Duodenal mucosa (tissue), 2 donors: ENCODE results near the gene ZDHHC24.
"Not testable (repeated sequence)": the region's sequence is repeated elsewhere in the genome, so short reads cannot be mapped to it uniquely, and the experiment has no call there.

Experiments used
- H3K27ac ChIP-seq: one replicate; pipeline ENCODE4 v1.7.0; 2013; ENCODE audit warnings: low read depth, low read length
- H3K27me3 ChIP-seq, 2 donors: one replicate each; pipeline ENCODE4 v1.7.0; 2013; ENCODE audit warnings: low read length in 2 of 2, control low read depth in 1 of 2; ENCODE audit not compliant: insufficient read depth in 2 of 2, control insufficient read depth in 1 of 2
- H3K36me3 ChIP-seq, 2 donors: one replicate each; pipeline ENCODE4 v1.7.0; 2013; ENCODE audit warnings: low read length in 2 of 2, control low read depth in 1 of 2; ENCODE audit not compliant: insufficient read depth in 2 of 2, control insufficient read depth in 1 of 2
- H3K4me1 ChIP-seq, 2 donors: one replicate each; pipeline ENCODE4 v1.7.0; 2013; ENCODE audit warnings: low read length in 2 of 2, control low read depth in 1 of 2; ENCODE audit not compliant: insufficient read depth in 2 of 2, control insufficient read depth in 1 of 2
- H3K4me3 ChIP-seq, 2 donors: one replicate each; pipeline ENCODE4 v1.7.0; 2013; ENCODE audit warnings: low read length in 2 of 2, low read depth in 1 of 2
- H3K9ac ChIP-seq, 2 donors: one replicate each; pipeline ENCODE4 v1.7.0; 2013; ENCODE audit warnings: low read length in 2 of 2, low read depth in 1 of 2
- H3K9me3 ChIP-seq, 2 donors: one replicate each; pipeline ENCODE4 v1.7.0; 2013; ENCODE audit warnings: low read length in 2 of 2, control low read depth in 1 of 2; ENCODE audit not compliant: control insufficient read depth in 1 of 2

Gene ZDHHC24

GRCh38 chr11:66585447-66585846 lies 39.6 kb upstream of the ZDHHC24 start:
- H3K27me3 ChIP-seq, H3K9ac ChIP-seq: not testable (repeated sequence)

GRCh38 chr11:66582565-66583147 lies 36.8 kb upstream of the ZDHHC24 start:
- H3K4me1 ChIP-seq, H3K9ac ChIP-seq, H3K27ac ChIP-seq: not testable (repeated sequence)

More at GRCh38 chr11:66585447-66585846, 39.6 kb upstream of the ZDHHC24 start:
- not testable (repeated sequence) for H3K4me1 ChIP-seq, H3K9me3 ChIP-seq, H3K27ac ChIP-seq, H3K36me3 ChIP-seq, H3K4me3 ChIP-seq

DNA sequence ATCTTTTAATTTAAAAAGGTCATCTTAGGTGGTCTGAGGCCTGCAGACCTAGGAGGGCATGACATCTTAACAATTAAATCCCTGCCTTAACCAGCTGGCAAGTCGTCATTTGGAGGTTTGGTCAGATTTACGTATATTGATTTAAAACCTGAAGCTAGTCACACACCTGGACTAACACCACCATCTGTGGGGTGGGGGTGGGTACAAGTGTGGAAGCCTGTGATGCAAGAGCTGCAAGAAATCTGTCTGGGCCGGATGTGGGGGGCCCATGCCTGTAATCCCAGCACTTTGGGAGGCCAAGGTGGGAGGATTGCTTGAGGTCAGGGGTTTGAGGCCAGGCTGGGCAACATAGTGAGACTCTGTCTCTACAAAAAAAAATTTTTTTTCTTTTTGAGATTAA lies 35.4 kb upstream of the ZDHHC24 start:
- Histone ChIP-seq H3K4me1 (peaks cover 0 to 5% of the 10 kb centered on the region in 2 donors), H3K27me3 (no peaks in the 10 kb centered on the region), H3K9me3 (peaks cover 0 to 8% of the 10 kb centered on the region in 2 donors), H3K27ac (no peak overlapping the region), H3K9ac (no peak overlapping the region), H3K36me3 (no peaks in the 10 kb centered on the region), H3K4me3 (no peak overlapping the region)

More at GRCh38 chr11:66582565-66583147, 36.8 kb upstream of the ZDHHC24 start:
- not testable (repeated sequence) for H3K27me3 ChIP-seq, H3K4me3 ChIP-seq, H3K9me3 ChIP-seq, H3K36me3 ChIP-seq

GRCh38 chr11:66580803-66581202 lies 35.0 kb upstream of the ZDHHC24 start:
- Histone ChIP-seq H3K27me3 (no peaks in the 10 kb centered on the region), H3K36me3 (no peaks in the 10 kb centered on the region), H3K4me1 (peaks cover 0 to 5% of the 10 kb centered on the region in 2 donors)

DNA sequence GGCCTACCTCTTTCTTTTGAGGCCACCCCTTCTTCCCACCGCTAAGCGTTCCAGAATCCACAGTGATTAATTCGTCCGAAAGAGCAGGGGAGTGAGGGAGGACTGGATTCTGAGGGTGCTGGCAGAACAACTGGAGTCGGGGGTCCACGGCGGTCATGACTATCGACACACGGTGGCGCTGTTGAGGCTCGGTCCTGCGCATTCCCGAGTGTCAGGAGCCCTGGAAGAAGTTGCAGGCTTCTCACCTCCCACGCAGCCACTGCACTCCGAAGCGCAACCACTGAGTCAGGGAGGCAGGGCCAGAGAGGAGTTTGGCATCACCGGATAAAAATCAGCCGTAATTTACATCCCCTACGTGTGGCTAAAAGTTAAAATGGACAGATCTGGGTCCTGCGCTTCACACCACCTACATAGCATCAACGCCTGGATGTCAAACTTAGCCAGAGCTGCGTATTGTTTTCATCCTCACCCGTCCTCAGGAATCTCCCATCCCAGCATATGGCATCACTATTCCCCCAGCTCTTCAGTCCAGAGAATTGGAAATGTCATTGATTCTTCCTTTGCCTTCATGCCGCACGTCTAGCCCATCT lies 33.3 kb upstream of the ZDHHC24 start:
- Histone ChIP-seq H3K9ac (no peak overlapping the region), H3K4me1 (peaks cover 0 to 5% of the 10 kb centered on the region in 2 donors), H3K36me3 (no peaks in the 10 kb centered on the region), H3K27me3 (no peaks in the 10 kb centered on the region), H3K9me3 (peaks cover 0 to 8% of the 10 kb centered on the region in 2 donors), H3K27ac (no peak overlapping the region), H3K4me3 (peak overlapping the region in 1 of 2 donors; percentile 22)

More at GRCh38 chr11:66580803-66581202, 35.0 kb upstream of the ZDHHC24 start:
- Histone ChIP-seq H3K4me3 (no peak overlapping the region), H3K27ac (no peak overlapping the region), H3K9ac (no peak overlapping the region), H3K9me3 (peaks cover 0 to 8% of the 10 kb centered on the region in 2 donors)

DNA sequence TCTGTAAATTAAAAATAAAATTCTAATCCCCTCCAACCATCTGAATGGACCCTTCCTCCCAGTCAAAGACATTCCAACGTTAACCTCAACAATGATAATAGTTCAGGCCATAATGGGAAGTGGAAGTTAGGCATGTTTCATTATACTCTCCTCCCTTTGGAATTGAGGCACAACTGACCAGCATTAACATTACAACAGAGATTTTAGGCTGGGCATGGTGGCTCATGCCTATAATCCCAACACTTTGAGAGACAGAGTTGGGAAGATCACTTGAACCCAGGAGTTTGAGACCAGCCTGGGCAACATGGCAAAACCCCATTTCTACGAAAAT lies 25.0 kb upstream of the ZDHHC24 start:
- Histone ChIP-seq H3K36me3 (no peaks in the 10 kb centered on the region), H3K27me3 (peaks cover 7 to 11% of the 10 kb centered on the region in 2 donors), H3K4me3 (no peak overlapping the region), H3K9me3 (no peaks in the 10 kb centered on the region), H3K4me1 (peaks cover 3 to 4% of the 10 kb centered on the region in 2 donors), H3K27ac (no peak overlapping the region), H3K9ac (no peak overlapping the region)

GRCh38 chr11:66570079-66570849 lies 24.4 kb upstream of the ZDHHC24 start:
- Histone ChIP-seq H3K36me3 (no peaks in the 10 kb centered on the region), H3K9ac (no peak overlapping the region), H3K9me3 (no peaks in the 10 kb centered on the region), H3K4me1 (peaks cover 3 to 4% of the 10 kb centered on the region in 2 donors), H3K27me3 (peaks cover 7 to 11% of the 10 kb centered on the region in 2 donors), H3K4me3 (no peak overlapping the region), H3K27ac (no peak overlapping the region)

DNA sequence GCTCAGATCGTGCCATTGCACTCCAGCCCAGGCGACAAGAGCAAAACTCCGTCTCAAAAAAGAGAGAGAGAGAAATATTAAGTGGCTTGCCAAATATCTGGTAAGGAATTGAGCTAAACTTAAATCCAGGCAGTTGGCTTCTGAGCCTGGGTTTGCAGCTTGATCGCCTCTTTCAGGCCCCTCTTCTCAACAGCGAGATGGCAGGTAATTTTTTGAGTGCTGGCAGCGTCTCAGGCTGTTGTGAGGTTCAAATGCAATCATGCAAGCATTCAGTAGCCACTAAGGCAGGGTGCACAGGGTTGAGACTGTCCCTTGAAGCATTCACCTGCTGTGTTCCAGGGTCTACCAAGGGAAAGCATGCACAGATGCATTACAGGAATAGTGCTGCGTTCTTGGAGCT lies 23.2 kb upstream of the ZDHHC24 start:
- H3K36me3 ChIP-seq = no peaks in the 10 kb centered on the region
- no peaks in the 10 kb centered on the region for H3K9me3 ChIP-seq
- peaks cover 7 to 11% of the 10 kb centered on the region in 2 donors for H3K27me3 ChIP-seq
- H3K27ac ChIP-seq = no peak overlapping the region
- no peak overlapping the region for H3K4me3 ChIP-seq
- H3K4me1 ChIP-seq = peaks cover 3 to 4% of the 10 kb centered on the region in 2 donors
- no peak overlapping the region for H3K9ac ChIP-seq

DNA sequence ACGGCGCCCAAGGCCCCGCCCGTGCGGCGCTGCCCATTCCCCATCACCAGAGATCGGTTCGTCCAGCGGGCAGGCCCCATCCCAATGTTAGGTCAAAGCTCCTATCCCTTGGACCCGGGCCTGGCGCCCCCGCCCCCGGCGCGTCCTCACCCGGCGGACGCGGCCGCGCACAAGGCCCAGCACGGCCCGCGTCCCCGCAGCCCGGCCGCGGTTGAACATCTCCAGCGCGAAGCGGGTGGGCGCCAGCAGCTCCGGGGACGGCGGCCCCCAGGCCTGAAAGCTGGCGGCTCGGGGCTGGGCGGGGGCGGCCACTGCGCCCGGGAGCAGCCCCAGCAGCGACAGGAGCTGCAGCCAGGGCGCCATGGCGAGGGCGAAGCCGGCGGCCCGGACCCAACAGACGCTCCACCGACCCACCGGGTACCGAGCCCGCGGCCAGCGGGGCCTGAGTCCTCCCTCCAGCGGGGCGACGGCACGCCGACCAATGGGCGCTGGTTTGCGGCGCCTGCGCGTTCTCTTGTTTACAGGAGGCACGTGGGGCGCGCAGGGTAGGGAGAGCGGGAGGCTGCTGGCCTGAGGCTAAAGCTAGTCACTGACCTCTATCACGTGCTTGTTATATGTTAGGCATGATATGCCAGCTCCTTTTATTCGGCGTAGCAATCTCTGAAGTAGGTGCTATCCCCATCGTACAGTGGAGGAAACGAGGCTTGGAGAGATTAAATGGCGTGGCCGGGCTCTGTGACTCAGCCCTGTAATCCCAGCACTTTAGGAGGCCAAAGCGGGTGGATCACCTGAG lies 22.5 kb upstream of the ZDHHC24 start, which contains the start of gene CTSF:
CTSF (minus strand) TSS at position 483 of the 793 bp plus-strand sequence; CDS start at position 363, 120 bp downstream.
- Histone ChIP-seq H3K4me1 (peaks cover 3 to 4% of the 10 kb centered on the region in 2 donors), H3K9ac (no peak within 1 kb of the TSS), H3K9me3 (no peaks in the 10 kb centered on the region), H3K4me3 (peak within 1 kb of the TSS; percentile 56 to 66), H3K27me3 (peaks cover 7 to 11% of the 10 kb centered on the region in 2 donors), H3K36me3 (no peaks in the 10 kb centered on the region), H3K27ac (no peak within 1 kb of the TSS)
